DOHH2 (cell line): ENCODE measurements around the gene SLC26A3.

Source experiments
- H3F3A ChIP-seq: fragments of 200-600 bp; sonication (generic), shearing (Covaris generic); 2 replicates; pipeline ENCODE4 v1.6.0; 2016; ENCODE audit warnings: antibody characterized with exemption, mild to moderate bottlenecking; ENCODE audit not compliant: control insufficient read depth, insufficient read depth
- H3K27ac ChIP-seq: fragments of 200-600 bp; sonication (generic); 2 replicates; pipeline ENCODE4 v1.5.1; 2014; ENCODE audit warnings: low read depth, mild to moderate bottlenecking, low read length, moderate library complexity
- H3K27me3 ChIP-seq: fragments of 200-600 bp; sonication (generic); 2 replicates; pipeline ENCODE4 v1.6.1; 2014; ENCODE audit warnings: mild to moderate bottlenecking, low read length, mixed read lengths; ENCODE audit not compliant: control insufficient read depth
- H3K36me3 ChIP-seq: fragments of 200-600 bp; sonication (generic); 2 replicates; pipeline ENCODE4 v1.6.1; 2014; ENCODE audit warnings: mild to moderate bottlenecking, low read length, moderate library complexity, mixed read lengths; ENCODE audit not compliant: control insufficient read depth
- H3K4me1 ChIP-seq: fragments of 200-600 bp; sonication (generic); 2 replicates; pipeline ENCODE4 v1.6.1; 2014; ENCODE audit warnings: mild to moderate bottlenecking, low read length, mixed read lengths; ENCODE audit not compliant: control insufficient read depth
- H3K4me2 ChIP-seq: fragments of 200-600 bp; sonication (generic); 2 replicates; pipeline ENCODE4 v1.6.0; 2014; ENCODE audit warnings: mild to moderate bottlenecking, low read length, moderate library complexity
- H3K4me3 ChIP-seq: fragments of 200-600 bp; sonication (generic); 2 replicates; pipeline ENCODE4 v1.5.1; 2014; ENCODE audit warnings: mild to moderate bottlenecking, low read length, mixed read lengths
- H3K79me2 ChIP-seq: fragments of 200-600 bp; sonication (generic); 2 replicates; pipeline ENCODE4 v1.6.1; 2014; ENCODE audit warnings: mild to moderate bottlenecking, low read length, mixed read lengths; ENCODE audit not compliant: control insufficient read depth
- H3K9me2 ChIP-seq: fragments of 200-600 bp; sonication (generic); replicated peaks from 2 replicates; pipeline ENCODE4 v1.6.1; 2014; ENCODE audit warnings: mild to moderate bottlenecking, low read length, mixed read lengths; ENCODE audit not compliant: control insufficient read depth
- H3K9me3 ChIP-seq: fragments of 200-600 bp; sonication (generic); 2 replicates; pipeline ENCODE4 v1.6.1; 2014; ENCODE audit warnings: antibody characterized with exemption, low read length, mixed read lengths; ENCODE audit not compliant: control insufficient read depth, insufficient read depth
- H4K20me1 ChIP-seq: fragments of 200-600 bp; sonication (generic); 2 replicates; pipeline ENCODE4 v1.6.0; 2014; ENCODE audit warnings: low read depth, mild to moderate bottlenecking, antibody characterized with exemption, low read length, moderate library complexity; ENCODE audit not compliant: control insufficient read depth, insufficient read depth
- EZH2phosphoT487 ChIP-seq: fragments of 200-600 bp; sonication (generic); IDR thresholded peaks from 2 replicates; pipeline ENCODE4 v1.6.1; 2017; ENCODE audit warnings: borderline replicate concordance, mild to moderate bottlenecking, antibody characterized with exemption, low read length, moderate library complexity, mixed read lengths
- TF ChIP-seq, protein P1 (sequence below): fragments of 200-600 bp; sonication (generic); IDR thresholded peaks from one replicate; pipeline ENCODE4 v1.5.1; 2014; ENCODE audit warnings: antibody characterized with exemption, mild to moderate bottlenecking, low read depth, low read length; ENCODE audit not compliant: poor library complexity, severe bottlenecking

Gene SLC26A3

DNA sequence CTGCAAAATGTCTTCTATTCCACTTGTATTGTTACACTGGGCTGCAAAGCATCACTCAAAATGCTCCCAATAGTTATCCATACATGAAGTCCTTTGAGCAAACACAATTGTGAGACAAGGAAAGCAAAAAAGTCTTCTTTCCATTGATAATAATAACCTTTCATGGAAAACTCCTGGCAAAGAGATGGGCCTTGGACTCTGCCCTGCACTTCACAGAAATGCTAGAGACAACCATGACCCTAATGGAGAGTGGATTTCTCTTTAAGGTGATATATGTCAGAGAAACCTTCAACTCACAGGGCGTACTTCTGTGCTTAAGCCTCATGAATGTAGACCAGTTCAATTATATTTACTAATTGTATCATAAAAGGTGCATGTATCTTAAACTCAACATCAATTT, 19.4 kb downstream of the SLC26A3 start:
- Histone ChIP-seq H3K36me3 (no peaks in the 10 kb centered on the region), H3K27me3 (peaks cover 19% of the 10 kb centered on the region; the same call in 1 of the 2 replicates), H3K9me2 (no peaks in the 10 kb centered on the region), H3K9me3 (no peaks in the 10 kb centered on the region), H3K4me3 (no peak overlapping the region), H3K27ac (no peak overlapping the region), H3K79me2 (no peaks in the 10 kb centered on the region), H3F3A (no peaks in the 10 kb centered on the region), H3K4me1 (no peaks in the 10 kb centered on the region), H3K4me2 (no peak overlapping the region), H4K20me1 (no peaks in the 10 kb centered on the region)
- TF ChIP-seq, protein P1, sequence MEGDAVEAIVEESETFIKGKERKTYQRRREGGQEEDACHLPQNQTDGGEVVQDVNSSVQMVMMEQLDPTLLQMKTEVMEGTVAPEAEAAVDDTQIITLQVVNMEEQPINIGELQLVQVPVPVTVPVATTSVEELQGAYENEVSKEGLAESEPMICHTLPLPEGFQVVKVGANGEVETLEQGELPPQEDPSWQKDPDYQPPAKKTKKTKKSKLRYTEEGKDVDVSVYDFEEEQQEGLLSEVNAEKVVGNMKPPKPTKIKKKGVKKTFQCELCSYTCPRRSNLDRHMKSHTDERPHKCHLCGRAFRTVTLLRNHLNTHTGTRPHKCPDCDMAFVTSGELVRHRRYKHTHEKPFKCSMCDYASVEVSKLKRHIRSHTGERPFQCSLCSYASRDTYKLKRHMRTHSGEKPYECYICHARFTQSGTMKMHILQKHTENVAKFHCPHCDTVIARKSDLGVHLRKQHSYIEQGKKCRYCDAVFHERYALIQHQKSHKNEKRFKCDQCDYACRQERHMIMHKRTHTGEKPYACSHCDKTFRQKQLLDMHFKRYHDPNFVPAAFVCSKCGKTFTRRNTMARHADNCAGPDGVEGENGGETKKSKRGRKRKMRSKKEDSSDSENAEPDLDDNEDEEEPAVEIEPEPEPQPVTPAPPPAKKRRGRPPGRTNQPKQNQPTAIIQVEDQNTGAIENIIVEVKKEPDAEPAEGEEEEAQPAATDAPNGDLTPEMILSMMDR: no peak
- TF ChIP-seq EZH2phosphoT487: no peak

DNA sequence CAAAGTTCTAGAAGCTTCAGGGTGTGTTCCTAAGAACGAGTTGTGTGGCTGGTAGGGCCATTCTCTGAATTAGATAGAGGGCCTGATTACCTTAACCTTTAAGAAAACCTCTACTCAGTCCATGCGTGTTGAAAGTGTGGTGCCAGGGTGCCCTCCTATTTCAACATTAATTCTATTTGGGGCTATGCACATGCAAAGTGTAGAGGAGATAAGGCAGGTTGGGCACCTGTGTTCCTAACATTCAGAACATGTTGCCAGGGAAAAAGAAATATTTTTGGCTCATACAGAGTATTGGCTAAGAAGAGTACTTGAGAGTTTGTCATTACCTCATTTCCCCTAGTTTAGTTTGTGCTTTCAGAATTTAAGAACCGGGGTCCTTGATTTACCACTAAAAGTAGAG, 20.6 kb downstream of the SLC26A3 start:
- H3F3A ChIP-seq: no peaks in the 10 kb centered on the region
- no peaks in the 10 kb centered on the region for H3K36me3 ChIP-seq
- H3K9me2 ChIP-seq: no peaks in the 10 kb centered on the region
- no peaks in the 10 kb centered on the region for H3K4me1 ChIP-seq
- no peaks in the 10 kb centered on the region for H3K9me3 ChIP-seq
- H3K4me3 ChIP-seq: no peak overlapping the region
- H3K79me2 ChIP-seq: no peaks in the 10 kb centered on the region
- H4K20me1 ChIP-seq: no peaks in the 10 kb centered on the region
- TF ChIP-seq, protein P1: no peak
- no peak for TF ChIP-seq EZH2phosphoT487
- H3K4me2 ChIP-seq: no peak overlapping the region
- H3K27me3 ChIP-seq: peaks cover 13% of the 10 kb centered on the region; the same call in 1 of the 2 replicates
- no peak overlapping the region for H3K27ac ChIP-seq

GRCh38 chr7:107779647-107780099, 23.4 kb downstream of the SLC26A3 start:
- peaks cover 9% of the 10 kb centered on the region; the same call in 1 of the 2 replicates for H3K27me3 ChIP-seq
- H3K27ac ChIP-seq: no peak overlapping the region
- no peaks in the 10 kb centered on the region for H4K20me1 ChIP-seq
- no peaks in the 10 kb centered on the region for H3K9me3 ChIP-seq
- no peak overlapping the region for H3K4me3 ChIP-seq
- TF ChIP-seq, protein P1: no peak
- TF ChIP-seq EZH2phosphoT487: no peak
- H3F3A ChIP-seq: no peaks in the 10 kb centered on the region
- H3K36me3 ChIP-seq: no peaks in the 10 kb centered on the region
- H3K4me1 ChIP-seq: no peaks in the 10 kb centered on the region
- H3K9me2 ChIP-seq: no peaks in the 10 kb centered on the region
- H3K79me2 ChIP-seq: no peaks in the 10 kb centered on the region
- no peak overlapping the region for H3K4me2 ChIP-seq

- Histone ChIP-seq H3K4me1 (no peaks in the 10 kb centered on the region), H3K36me3 (no peaks in the 10 kb centered on the region), H3K79me2 (no peaks in the 10 kb centered on the region), H3K4me3 (no peak overlapping the region), H3K27ac (no peak overlapping the region), H3K9me3 (no peaks in the 10 kb centered on the region), H4K20me1 (no peaks in the 10 kb centered on the region), H3K4me2 (no peak overlapping the region), H3K27me3 (peaks cover 18% of the 10 kb centered on the region), H3K9me2 (no peaks in the 10 kb centered on the region), H3F3A (no peaks in the 10 kb centered on the region)
- no peak for TF ChIP-seq EZH2phosphoT487
- TF ChIP-seq, protein P1: no peak
Measured at GRCh38 chr7:107778283-107778682, 24.7 kb downstream of the SLC26A3 start.
